WTC11 (cell line): Measurements from ENCODE around the gene REL.

ENCODE experiments used
- CBFB ChIP-seq: sonication (generic); formaldehyde crosslinking; IDR thresholded peaks from 2 replicates; pipeline ENCODE4 v1.8.1; 2022; ENCODE audit warnings: mild to moderate bottlenecking, low read depth, missing genetic modification reagents
- ESRRA ChIP-seq: sonication (generic); formaldehyde crosslinking; IDR thresholded peaks from 2 replicates; pipeline ENCODE4 v1.8.1; 2022; ENCODE audit warnings: mild to moderate bottlenecking, missing genetic modification reagents, borderline replicate concordance
- IRF2 ChIP-seq: sonication (generic); formaldehyde crosslinking; IDR thresholded peaks from 2 replicates; pipeline ENCODE4 v1.8.0; 2022; ENCODE audit warnings: low read depth, missing genetic modification reagents, borderline replicate concordance
- NFYB ChIP-seq: sonication (generic); formaldehyde crosslinking; conservative IDR thresholded peaks from 2 replicates; pipeline ENCODE4 v1.8.0; 2022; ENCODE audit warnings: low read depth, missing genetic modification reagents
- RELA ChIP-seq: sonication (generic); formaldehyde crosslinking; IDR thresholded peaks from 2 replicates; pipeline ENCODE4 v1.8.1; 2022; ENCODE audit warnings: missing genetic modification reagents, mild to moderate bottlenecking, borderline replicate concordance
- TCF7 ChIP-seq: sonication (generic); formaldehyde crosslinking; IDR thresholded peaks from 2 replicates; pipeline ENCODE4 v1.8.0; 2022; ENCODE audit warnings: mild to moderate bottlenecking, low read depth, missing genetic modification reagents, moderate library complexity
- ZNF121 ChIP-seq: sonication (generic); formaldehyde crosslinking; IDR thresholded peaks from 2 replicates; pipeline ENCODE4 v1.8.0; 2023; ENCODE audit warnings: missing genetic modification reagents
- ZNF232 ChIP-seq: sonication (generic); formaldehyde crosslinking; IDR thresholded peaks from 2 replicates; pipeline ENCODE4 v1.8.0; 2022; ENCODE audit warnings: mild to moderate bottlenecking, missing genetic modification reagents
- ZNF317 ChIP-seq: sonication (generic); formaldehyde crosslinking; IDR thresholded peaks from 2 replicates; pipeline ENCODE4 v1.8.1; 2023; ENCODE audit warnings: low read depth, mild to moderate bottlenecking, moderate library complexity, missing genetic modification reagents, borderline replicate concordance
- ZNF416 ChIP-seq: fragments of 250-450 bp; sonication (Bioruptor Pico); IDR thresholded peaks from 2 replicates; pipeline ENCODE4 v1.9.0; 2021; ENCODE audit warnings: mild to moderate bottlenecking, inconsistent platforms
- TF ChIP-seq, protein P1 (sequence below): sonication (generic); formaldehyde crosslinking; IDR thresholded peaks from 2 replicates; pipeline ENCODE4 v1.8.1; 2023; ENCODE audit warnings: mild to moderate bottlenecking, missing genetic modification reagents, borderline replicate concordance
- TF ChIP-seq, protein P2 (sequence below): fragments of 200-600 bp; IDR thresholded peaks from 2 replicates; pipeline ENCODE4 v1.8.0; 2022; ENCODE audit warnings: antibody characterized with exemption
- TF ChIP-seq, protein P3 (sequence below): sonication (generic); formaldehyde crosslinking; IDR thresholded peaks from 2 replicates; pipeline ENCODE4 v1.8.1; 2022; ENCODE audit warnings: missing genetic modification reagents, borderline replicate concordance
- TF ChIP-seq, protein P4 (sequence below): sonication (generic); formaldehyde crosslinking; IDR thresholded peaks from 2 replicates; pipeline ENCODE4 v1.8.1; 2022; ENCODE audit warnings: low read depth, missing genetic modification reagents, borderline replicate concordance

DNA sequence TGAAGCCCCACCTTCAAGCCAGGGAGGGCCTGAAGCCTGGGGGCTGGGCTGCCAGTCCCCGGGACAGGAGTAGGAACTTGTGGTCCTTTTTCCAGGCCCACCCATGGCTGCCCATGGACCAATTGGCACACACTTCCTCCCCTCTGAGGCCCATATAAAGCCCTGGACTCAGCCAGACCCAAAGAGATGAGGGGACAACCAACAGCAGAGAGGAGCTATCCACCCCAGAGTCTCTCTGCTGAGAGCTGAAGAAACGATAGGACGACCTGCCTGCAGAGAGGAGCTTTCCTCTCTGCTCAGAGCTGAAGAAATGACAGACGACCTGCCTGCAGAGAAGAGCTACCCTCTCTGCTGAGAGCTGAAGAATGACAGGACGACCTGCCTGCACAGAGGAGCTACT is 92.3 kb downstream of the REL start:
- TF ChIP-seq, protein P1, sequence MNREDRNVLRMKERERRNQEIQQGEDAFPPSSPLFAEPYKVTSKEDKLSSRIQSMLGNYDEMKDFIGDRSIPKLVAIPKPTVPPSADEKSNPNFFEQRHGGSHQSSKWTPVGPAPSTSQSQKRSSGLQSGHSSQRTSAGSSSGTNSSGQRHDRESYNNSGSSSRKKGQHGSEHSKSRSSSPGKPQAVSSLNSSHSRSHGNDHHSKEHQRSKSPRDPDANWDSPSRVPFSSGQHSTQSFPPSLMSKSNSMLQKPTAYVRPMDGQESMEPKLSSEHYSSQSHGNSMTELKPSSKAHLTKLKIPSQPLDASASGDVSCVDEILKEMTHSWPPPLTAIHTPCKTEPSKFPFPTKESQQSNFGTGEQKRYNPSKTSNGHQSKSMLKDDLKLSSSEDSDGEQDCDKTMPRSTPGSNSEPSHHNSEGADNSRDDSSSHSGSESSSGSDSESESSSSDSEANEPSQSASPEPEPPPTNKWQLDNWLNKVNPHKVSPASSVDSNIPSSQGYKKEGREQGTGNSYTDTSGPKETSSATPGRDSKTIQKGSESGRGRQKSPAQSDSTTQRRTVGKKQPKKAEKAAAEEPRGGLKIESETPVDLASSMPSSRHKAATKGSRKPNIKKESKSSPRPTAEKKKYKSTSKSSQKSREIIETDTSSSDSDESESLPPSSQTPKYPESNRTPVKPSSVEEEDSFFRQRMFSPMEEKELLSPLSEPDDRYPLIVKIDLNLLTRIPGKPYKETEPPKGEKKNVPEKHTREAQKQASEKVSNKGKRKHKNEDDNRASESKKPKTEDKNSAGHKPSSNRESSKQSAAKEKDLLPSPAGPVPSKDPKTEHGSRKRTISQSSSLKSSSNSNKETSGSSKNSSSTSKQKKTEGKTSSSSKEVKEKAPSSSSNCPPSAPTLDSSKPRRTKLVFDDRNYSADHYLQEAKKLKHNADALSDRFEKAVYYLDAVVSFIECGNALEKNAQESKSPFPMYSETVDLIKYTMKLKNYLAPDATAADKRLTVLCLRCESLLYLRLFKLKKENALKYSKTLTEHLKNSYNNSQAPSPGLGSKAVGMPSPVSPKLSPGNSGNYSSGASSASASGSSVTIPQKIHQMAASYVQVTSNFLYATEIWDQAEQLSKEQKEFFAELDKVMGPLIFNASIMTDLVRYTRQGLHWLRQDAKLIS (CRISPR knock-in tag): no peak
- TF ChIP-seq ZNF232 (CRISPR knock-in tag) (no peak), ZNF317 (no peak), TCF7 (CRISPR knock-in tag) (no peak), ZNF416 (no peak), ZNF121 (no peak), CBFB (no peak), ESRRA (no peak), IRF2 (CRISPR knock-in tag) (no peak), NFYB (CRISPR knock-in tag) (no peak), RELA (CRISPR knock-in tag) (no peak)
- TF ChIP-seq, protein P2, sequence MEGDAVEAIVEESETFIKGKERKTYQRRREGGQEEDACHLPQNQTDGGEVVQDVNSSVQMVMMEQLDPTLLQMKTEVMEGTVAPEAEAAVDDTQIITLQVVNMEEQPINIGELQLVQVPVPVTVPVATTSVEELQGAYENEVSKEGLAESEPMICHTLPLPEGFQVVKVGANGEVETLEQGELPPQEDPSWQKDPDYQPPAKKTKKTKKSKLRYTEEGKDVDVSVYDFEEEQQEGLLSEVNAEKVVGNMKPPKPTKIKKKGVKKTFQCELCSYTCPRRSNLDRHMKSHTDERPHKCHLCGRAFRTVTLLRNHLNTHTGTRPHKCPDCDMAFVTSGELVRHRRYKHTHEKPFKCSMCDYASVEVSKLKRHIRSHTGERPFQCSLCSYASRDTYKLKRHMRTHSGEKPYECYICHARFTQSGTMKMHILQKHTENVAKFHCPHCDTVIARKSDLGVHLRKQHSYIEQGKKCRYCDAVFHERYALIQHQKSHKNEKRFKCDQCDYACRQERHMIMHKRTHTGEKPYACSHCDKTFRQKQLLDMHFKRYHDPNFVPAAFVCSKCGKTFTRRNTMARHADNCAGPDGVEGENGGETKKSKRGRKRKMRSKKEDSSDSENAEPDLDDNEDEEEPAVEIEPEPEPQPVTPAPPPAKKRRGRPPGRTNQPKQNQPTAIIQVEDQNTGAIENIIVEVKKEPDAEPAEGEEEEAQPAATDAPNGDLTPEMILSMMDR: no peak
- TF ChIP-seq, protein P3, sequence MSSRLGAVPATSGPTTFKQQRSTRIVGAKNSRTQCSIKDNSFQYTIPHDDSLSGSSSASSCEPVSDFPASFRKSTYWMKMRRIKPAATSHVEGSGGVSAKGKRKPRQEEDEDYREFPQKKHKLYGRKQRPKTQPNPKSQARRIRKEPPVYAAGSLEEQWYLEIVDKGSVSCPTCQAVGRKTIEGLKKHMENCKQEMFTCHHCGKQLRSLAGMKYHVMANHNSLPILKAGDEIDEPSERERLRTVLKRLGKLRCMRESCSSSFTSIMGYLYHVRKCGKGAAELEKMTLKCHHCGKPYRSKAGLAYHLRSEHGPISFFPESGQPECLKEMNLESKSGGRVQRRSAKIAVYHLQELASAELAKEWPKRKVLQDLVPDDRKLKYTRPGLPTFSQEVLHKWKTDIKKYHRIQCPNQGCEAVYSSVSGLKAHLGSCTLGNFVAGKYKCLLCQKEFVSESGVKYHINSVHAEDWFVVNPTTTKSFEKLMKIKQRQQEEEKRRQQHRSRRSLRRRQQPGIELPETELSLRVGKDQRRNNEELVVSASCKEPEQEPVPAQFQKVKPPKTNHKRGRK (CRISPR knock-in tag): no peak
- TF ChIP-seq, protein P4, sequence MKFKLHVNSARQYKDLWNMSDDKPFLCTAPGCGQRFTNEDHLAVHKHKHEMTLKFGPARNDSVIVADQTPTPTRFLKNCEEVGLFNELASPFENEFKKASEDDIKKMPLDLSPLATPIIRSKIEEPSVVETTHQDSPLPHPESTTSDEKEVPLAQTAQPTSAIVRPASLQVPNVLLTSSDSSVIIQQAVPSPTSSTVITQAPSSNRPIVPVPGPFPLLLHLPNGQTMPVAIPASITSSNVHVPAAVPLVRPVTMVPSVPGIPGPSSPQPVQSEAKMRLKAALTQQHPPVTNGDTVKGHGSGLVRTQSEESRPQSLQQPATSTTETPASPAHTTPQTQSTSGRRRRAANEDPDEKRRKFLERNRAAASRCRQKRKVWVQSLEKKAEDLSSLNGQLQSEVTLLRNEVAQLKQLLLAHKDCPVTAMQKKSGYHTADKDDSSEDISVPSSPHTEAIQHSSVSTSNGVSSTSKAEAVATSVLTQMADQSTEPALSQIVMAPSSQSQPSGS (CRISPR knock-in tag): no peak
